NCI-H146 treated with DMSO at 0.1 percent for 48 hours (cell line): Measurements from ENCODE around the gene ALG9.
A peak's percentile ranks its signal among the peaks of the same experiment; 100 is the strongest.
"Not testable (repeated sequence)": the region's sequence is repeated elsewhere in the genome, so short reads cannot be mapped to it uniquely, and the experiment has no call there.

Experiments used
- DNase-seq: peaks from one replicate; lab custom pipeline; 2025; ENCODE audit not compliant: unreplicated experiment; lab: John Stamatoyannopoulos, UW

The ALG9 gene

DNA sequence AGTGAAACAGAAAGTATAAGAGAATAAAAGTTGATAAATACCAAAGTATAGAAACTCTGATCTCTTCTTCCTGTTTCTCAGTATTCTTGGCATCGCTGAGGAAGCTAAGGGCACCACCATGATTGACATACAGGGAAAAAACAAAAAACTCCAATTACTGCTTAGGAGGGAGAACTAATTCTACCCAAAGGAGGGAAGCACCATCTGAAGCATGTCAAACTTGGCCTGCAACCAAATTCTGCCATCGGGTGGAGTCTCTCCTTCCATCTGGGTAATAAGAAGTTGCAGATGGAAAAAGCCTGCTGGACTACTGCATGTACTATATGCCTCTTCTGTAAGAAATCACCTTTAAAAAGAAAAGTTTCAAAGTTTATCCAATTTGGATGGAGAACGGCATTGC is 74.7 kb downstream of the ALG9 start:
- DNase-seq, result no peak

DNA sequence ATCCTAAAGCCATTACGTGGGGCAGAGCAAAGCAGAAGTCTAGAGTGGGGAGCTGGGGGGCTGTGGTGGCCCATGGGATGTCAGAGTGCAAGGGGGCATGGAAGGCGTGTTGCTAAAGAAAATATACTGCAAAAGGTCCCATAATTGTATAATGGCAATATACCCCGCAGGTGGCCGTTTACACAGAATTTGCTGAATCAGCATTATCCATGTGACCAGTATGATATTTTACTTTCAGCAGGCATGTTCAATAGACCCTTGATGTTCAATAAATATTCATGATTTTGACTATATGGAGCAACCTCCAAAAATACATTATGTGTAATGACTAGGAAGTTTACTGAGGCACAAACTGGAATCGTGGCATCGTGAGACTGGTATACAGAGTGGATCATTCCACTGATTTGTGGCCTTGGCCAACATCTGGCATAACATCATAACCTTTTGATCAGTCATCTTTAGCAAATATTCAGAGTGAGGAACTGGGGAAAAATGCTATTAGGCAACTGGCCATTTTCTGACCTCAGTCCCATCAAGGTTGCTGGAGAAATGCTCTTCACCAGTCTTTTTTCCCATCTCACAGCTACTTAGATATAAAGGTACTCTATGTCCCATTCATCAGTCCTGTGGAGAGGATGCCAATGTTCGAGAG is 75.9 kb downstream of the ALG9 start:
- DNase-seq, result no peak

DNA sequence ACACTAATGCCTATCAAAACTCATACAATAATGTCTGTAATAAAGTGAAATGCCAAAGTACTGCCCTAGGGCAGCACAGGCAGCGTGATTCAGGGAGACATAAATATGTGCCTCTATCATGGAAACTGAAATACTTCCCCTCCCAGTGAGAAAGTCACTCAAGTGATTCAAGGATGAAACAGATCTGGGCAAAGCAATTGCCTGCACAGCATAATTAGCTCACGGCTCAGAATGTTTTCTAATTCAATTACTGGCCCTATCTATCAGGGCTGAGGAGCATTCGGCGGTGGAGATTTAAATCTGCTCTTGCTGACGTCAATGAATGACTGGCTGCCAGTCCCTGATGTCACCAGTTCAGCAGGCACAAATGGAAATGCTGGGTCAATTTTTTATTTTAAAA is 77.5 kb downstream of the ALG9 start:
- no peak for DNase-seq

DNA sequence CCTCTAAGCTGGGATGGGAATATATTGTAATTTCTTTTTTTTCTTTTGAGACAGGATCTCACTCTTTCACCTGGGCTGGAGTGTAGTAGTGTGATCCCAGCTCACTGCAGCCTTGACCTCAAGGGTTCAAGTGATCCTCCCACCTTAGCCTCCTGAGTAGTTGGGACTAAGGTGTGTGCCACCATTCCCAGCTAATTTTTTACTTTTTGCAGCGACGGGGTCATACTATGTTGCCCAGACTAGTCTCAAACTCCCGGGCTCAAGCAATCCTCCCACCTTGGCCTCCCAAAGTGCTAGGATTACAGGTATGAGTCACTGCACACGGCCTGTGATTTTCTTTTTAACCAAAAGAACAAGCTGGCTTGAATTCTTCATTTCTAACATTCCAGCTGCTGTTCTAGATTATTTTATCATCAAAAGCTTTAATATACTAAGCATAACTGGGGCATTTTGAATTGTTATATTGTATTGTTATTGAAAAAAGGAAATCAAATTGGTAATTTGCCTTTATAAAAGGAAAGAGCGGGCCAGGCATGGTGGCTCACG is 78.4 kb downstream of the ALG9 start:
- no peak for DNase-seq

DNA sequence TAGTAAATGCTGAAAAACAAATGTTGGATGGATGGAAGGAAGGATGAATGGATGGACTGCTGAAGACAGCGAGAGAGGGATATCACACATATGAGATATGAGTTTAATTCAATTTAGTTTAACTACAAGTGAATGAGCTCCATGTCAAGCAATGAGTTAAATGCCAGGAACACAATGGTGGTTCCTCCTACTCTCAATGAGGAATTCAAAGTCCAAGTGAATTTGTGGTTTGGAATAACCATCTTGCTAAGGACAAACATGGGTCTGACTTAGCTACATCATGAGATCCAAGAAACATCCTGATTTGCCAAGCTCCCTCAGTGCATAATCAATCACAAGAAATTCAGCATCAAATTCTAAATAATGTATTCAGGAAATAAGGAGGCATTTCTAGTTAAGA is 79.1 kb downstream of the ALG9 start:
- DNase-seq, result no peak

DNA sequence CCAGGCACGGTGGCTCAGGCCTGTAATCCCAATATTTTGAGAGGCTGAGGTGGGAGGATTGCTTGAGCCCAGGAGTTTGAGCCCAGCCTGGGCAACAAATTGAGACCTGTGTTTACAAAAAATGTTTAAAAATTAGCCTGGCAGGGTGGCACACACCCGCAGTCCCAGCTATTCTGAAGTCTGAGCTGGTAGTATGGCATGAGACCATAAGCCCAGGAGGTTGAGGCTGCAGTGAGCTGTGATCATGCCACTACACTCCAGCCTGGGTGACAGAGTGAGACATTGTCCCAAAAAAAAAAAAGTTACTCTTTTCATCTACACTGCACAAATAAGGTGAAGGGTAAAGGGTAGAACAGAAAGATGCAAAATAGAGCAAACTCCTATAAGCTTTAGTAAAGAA is 82.9 kb downstream of the ALG9 start:
- no peak for DNase-seq

DNA sequence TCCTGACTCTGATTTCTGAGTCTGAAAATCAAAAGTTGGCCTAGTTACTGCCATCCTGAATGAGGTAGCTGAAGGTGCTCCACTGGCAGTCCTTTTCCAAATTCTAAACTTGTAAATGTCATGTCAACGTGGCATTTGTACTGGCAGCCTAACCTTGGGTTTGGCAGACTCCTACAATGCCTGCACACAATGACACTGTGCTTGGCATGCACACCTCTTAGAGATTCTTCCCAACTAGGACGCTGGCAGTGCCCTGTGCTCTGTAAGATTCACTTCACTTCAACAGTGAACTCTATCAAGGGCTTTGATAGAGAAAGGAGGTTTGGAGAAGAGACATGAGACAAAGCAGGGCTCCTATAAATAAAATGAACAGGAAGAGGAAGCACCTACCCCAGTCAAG is 83.3 kb downstream of the ALG9 start:
- DNase-seq, result no peak

DNA sequence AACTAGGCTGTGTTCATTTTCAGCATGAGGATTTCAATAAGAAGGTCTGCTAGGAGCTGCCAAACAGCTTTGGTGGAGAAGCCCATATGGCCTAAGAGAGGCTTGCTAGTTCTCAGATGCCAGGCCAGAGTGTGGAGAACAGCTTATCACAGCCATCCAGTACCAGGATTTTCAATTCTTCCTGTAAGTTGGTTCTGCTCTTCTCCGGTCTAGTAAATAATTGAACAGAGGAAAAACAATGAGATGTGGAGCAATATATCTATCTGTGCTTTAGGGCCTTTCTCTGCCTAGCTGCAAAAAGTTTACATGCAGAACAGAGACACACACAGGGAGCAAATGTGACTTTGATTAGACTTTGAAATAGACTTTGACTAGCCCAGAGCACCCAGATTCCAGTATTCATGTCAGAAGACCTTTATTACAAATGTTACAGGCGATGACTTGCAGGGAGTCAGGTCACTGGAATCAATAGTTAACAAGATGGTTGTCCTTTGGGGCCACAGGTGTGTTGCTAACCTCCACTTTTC is 85.4 kb downstream of the ALG9 start:
- no peak for DNase-seq

DNA sequence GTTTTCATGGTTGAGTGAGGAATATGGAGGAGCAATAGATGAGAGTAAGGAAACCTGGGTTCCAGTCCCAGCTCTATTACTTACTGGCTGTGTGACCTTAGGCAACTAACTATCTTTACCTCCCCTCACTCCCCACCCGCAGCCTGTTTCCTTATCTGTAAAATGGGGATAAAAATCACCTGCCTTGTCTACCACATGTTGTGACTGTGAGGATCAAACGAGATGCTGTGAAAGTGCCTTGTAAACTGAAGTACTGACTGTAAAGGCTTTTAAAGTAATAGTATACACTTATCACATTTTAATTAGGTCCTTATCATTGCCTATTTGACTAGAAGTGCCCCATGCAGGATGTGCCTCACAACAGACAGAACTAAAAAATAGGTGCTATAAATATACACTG is 86.3 kb downstream of the ALG9 start:
- DNase-seq, result no peak

DNA sequence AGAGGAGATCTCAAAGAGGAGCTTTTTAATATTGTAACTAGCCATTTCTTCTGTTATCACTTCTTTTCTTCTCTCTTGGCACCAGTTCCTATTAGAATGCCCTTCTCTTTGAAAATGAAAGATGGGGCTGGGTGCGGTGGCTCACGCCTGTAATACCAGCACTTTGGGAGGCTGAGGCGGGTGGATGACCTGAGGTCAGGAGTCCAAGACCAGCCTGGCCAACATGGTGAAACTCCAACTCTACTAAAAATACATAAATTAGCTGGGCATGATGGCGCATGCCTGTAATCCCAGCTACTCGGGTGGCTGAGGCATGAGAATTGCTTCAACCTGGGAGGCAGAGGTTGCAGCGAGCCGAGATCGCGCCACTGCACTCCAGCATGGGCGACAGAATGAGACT is 87.1 kb downstream of the ALG9 start:
- not testable (repeated sequence) for DNase-seq

DNA sequence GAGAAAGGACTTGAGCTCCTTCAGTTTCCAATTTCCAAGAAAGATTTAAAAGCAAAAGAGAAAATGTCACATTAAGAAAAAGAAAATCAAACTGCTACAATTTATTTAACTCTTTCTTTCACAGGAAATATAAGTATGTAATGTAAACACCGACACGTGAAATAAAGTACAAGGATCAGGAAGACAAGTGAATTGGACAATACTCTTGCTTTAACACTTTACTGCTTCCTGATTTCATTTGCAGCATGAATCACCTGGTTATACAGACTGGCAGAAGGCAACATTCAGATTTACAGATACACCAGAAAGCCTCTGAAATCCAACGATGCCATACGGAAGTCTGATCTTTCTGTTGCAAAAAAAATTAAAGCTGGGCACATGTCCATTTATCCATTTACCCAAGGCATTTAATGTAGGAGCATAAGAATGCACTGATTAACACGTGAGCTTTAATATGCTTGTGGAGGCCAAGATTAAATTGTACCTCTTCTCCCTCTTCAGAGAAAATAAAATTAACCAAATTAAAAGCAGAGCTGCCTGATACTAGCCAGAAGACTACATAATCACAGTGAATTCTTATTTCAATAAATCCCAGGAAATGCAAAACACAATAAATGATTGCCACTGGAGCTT is 89.2 kb downstream of the ALG9 start:
- no peak for DNase-seq

DNA sequence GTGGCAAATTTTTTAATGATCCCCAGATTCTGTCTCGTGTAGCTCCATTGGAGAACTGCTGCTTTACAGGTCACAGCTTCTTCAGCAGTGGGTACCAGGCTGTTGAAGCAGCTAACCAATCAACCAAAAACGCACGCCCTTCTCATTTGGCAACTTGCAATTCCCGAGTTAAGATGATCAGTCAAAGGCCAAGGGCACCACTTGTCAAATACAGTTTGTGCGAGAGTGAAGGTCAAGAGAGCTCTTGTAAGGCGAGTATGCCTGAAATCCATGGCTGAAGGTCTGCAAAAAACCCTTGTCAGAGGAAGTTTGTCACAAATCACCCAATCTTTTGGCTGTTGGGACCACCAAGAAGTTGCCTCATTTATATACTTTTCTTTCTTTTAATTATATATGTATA is 92.3 kb downstream of the ALG9 start:
- no peak for DNase-seq

DNA sequence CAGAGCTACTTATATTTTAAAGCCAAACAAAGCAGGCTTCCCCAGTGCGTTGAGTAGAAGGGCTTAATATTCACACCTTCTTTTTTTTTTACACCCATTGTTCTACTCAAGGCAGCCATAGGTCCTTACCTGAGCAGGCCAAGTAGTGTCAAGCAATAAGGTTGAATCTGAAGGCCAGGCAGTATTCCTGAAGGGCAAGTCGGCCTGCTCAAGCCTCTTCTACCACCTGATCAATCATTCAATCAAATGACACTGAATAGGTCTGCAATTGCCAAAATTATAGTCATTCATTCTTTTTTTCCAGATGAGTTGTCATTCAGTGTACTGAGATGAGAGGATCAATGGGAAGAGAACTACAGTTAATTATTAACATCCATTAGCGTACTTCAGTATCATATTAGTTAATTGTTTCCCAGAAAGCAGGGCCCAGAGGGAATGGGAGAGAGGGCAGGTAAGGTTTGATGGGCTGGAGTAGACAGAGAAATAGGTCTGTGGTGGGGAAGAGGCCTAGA is 93.3 kb downstream of the ALG9 start:
- no peak for DNase-seq

DNA sequence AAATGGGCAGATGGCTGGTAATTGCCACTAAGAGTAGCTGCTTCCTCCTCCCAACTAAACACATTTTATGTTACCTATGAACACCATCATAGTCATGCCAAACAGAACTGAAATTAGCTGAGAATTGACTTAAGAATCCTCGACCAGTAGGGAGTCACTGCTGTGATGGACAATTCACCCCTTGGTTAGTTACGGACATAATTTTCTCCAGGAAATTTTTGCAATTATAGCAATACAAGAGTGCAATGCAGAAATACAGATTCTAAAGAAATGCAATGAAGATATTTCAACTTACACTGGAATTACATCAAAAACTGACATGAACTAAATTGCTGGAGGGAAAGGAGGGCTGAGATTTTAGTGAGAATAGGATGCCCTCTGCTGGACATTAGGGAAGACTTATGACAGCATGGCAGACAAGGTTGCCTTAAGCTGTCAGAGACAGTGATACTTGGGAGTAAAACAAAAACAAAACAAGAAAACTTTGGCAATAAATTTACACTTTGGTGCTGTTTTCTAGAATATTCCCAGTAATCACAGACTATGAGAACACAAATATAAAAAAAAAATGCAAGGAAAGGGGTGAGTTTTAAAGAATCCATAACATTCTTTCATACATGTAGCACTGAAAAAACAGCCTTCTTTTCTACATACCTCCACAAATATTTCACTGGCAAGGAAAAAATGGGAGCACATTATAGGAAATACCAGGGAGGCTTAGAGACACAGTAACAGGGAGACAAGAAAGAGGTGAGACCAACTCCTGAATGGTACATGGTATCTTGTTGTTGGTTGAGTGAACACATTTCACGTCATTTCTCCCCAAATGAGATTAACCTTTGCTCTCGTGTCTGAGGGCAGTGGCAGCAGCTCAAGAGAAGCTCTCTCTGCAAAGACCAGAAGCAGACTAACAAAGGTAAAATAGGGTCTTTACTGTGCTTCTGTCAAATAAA is 94.0 kb downstream of the ALG9 start:
- DNase-seq, result peak; percentile 38

DNA sequence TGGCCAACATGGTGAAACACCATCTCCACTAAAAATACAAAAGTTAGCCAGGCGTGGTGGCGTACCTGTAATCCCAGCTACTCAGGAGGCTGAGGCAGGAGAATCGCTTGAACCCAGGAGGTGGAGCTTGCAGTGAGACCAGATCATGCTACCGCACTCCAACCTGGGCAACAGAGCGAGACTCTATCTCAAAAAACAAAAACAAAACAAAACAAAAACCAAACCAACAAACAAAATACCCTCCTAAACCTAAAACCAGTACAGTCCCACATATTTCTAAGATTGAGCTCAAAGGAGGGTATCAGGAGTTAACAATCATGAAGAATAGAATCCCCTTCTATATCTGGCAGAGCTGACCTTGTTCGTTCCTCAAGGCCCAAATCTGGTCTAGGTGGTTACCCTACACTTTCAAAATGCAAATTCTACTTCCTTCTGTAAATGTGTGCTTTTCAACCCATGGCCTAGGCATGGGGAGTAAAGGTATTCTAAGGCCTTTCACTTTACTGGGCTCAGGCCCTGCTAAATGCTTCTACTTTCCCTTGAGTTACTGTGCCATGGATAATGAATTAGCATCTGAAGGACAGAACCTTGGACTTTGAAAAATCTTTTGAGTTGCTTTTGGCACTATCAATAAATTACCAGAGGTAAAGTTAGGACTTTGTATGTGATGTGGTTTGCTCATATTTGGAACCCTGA is 94.8 kb downstream of the ALG9 start:
- no peak for DNase-seq

DNA sequence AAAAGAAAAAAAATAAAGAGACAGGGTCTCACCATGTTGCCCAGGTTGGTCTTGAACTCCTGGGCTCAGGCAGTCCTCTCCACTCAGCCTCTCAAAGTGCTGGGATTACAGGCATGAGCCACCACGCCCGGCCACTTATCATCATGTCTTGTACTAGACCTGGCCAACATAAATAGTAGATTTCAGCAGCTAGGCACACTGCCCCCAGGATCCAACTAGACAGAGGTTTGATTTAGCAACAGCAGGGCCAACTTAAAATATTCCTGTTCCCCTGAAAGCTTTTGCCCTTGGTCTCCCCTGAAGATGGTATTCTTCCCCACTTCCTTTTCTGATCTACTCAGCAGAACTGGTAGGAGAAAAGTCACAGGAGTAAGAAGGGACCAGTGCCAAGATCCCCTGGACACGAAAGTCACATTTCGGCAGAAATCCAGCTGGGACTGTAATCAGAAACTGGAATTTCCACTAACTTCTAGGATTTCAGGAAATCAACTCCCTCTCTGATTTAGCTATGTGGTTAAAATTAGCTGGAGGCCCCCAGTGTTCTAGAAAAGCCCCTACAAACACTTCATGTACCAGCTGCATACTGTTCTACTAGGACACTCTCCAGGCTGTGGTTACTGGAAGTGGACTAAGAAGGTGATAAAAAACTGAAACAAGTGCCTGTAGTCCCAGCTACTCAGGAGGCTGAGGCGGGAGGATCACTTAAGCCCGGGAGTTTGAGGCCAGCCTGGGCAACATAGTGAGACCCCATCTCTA is 96.2 kb downstream of the ALG9 start:
- DNase-seq, result no peak

DNA sequence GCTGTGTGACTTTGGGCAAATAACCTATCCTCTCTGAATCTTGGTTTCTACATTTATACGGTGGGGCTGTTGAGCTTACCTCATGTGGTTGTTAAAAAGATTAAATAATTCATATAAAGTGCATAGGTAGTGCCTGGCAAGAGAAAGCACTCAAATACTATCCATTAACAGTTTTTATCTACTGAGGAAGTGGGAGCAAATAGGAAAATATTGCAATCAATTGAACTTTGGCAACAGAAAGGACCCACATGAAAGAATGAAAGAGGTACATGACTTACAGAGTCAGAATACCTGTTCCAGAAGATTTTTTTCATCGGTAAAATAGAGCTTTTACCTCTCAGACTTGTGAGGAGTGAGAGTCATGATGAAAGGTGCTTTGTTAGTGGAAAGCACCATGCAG is 98.8 kb downstream of the ALG9 start:
- DNase-seq, result no peak

DNA sequence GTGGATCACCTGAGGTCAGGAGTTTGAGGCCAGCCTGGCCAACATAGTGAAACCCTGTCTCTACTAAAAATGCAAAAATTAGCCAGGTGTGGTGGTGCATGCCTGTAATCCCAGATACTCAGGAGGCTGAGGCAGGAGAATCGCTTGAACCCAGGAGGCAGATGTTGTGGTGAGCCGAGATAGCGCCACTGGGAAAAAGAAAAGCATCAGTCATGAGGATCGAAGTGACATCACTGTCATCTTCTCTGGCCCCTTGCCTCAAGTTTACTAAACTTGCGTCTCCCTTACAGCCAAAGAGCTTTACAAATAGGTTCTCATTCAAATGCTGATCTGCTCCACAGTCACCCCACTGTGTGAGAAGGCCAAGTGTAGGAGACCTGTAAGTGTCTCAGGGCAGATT is 100.2 kb downstream of the ALG9 start:
- DNase-seq, result not testable (repeated sequence)

DNA sequence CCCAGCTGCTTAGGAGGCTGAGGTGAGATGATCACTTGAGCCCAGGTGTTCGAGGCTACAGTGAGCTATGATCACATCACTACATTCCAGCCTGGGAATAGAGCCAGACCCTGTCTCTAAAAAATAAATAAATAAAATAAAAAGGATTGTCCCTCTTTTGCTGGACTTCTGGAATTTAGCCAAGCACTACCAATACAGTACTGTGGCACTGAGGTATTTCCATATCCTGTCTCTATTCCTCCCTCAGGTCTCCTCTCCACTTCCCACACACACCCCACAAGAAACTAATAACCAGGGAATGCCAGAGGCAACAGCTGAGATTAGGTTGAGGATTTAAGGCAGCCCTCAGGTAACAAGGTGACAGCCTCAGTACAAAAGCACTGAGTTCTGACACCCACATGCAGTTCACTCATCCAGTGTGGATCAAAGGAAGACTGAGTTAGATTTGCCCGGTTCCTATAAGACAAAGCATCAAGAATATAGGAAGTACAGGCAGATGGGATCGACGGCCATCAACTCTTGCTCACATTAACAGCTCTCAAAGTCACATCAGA is 100.7 kb downstream of the ALG9 start:
- DNase-seq, result no peak

DNA sequence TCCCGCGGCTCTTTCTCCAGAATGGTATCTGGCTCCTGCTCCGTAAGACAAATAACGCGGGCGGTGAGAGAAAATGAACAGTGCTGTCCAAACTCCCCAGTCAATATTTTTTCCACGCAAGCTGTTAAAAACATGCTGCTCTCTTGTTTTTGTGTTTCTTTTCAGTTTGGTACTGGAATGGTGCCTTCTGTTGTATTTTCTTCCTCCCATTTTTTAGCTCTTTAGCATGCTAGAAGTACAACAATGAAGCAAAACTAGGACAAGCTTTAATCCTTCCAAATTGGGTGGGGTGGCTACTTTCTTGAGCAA is 104.6 kb downstream of the ALG9 start:
- DNase-seq, result no peak
